Measurements from ENCODE around the gene KLHDC8B.

KLHDC8B gene

DNA sequence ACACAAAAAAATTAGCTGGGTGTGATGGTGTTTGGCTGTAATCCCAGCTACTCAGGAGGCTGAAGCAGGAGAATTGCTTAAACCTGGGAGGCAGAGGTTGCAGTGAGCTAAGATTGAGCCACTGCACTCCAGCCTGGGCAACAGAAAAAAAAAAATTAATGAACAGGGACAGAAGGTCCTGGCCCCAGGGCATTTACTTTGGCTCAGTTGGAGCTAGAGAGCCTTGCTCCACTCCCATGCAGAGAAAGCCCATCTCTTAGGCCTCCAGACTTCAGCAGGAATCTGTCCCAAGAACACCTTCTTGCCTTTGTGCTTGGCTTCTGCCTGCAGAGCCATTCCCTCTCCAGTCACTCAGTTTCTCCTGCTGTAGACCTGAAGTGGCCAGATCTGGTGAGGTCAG lies 8.7 kb downstream of the KLHDC8B start:
- POLR2A ChIA-PET, result no interaction called here
- CTCF ChIA-PET, result interaction anchor here (2.2 kb wide), 1 partner anchor 9 kb away, joined by 9 read pairs; the partner anchor contains the start of gene KLHDC8B
- no peak for DNase-seq

DNA sequence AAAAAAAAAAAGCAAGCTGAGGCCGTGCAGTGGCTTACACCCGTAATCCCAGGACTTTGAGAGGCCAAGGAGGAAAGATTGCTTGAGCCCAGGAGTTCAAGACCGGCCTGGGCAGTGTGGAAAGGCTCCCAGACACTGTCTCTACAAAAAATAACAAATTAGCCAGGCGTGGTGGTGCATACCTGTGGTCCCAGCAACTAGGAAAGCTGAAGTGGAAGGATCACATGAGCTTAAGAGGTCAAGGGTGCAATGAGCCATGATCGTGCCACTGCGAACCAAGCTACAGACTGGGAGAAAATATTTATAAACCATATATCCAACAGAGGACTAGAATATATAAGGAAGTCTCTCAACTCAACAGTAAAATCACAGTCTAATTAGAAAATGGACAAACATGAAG lies 10.0 kb downstream of the KLHDC8B start:
- ChIA-PET POLR2A (no interaction called here), CTCF (interaction anchor here (2.2 kb wide), 1 partner anchor 10 kb away, joined by 9 read pairs; the partner anchor contains the start of gene KLHDC8B)

More for the DNA sequence above, 8.7 kb downstream of the KLHDC8B start:
- Histone ChIP-seq H3K4me3 (ENCODE audit: control insufficient read depth in 1 of 7, extremely low read depth in 1 of 7, insufficient read depth in 4 of 7, low read depth in 2 of 7, low read length in 6 of 7) (no peak overlapping the region), H3K4me1 (ENCODE audit: control extremely low read depth in 1 of 4, control insufficient read depth in 4 of 4, insufficient read depth in 4 of 4, low read length in 3 of 4) (no peaks in the 10 kb centered on the region), H3K36me3 (ENCODE audit: control insufficient read depth in 4 of 4, insufficient read depth in 4 of 4, low read length in 3 of 4) (peaks cover 0 to 12% (median 0%) of the 10 kb centered on the region in 4 experiments), H3K27ac (ENCODE audit: insufficient read depth in 1 of 2, low read depth in 1 of 2, low read length in 2 of 2, poor library complexity in 1 of 2, severe bottlenecking in 2 of 2) (no peak overlapping the region), H3K27me3 (replicated peaks in 2 of 5; ENCODE audit: control insufficient read depth in 4 of 5, insufficient read depth in 5 of 5, low read length in 4 of 5) (no peaks in the 10 kb centered on the region), H3K9me3 (ENCODE audit: control extremely low read depth in 1 of 5, control insufficient read depth in 4 of 5, insufficient read depth in 2 of 5, low read depth in 1 of 5, low read length in 4 of 5) (no peaks in the 10 kb centered on the region)

DNA sequence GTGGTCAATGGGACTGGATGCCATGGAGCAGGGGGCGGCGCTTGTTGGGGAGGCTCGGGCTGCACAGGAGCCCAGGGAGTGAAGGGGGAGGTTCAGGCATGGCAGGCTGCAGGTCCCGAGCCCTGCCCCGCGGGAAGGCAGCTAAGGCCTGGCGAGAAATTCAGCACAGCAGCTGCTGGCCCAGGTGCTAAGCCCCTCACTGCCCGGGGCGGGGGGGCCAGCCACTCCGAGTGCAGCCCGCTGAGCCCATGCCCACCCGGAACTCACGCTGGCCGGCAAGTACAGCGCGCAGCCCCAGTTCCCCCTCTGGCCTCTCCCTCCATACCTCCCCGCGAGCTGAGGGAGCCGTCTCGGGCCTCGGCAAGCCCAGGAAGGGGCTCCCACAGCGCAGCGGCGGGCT lies 11.3 kb downstream of the KLHDC8B start:
- Histone ChIP-seq H3K36me3 (ENCODE audit: control insufficient read depth in 4 of 4, insufficient read depth in 4 of 4, low read length in 3 of 4) (no peaks in the 10 kb centered on the region), H3K27ac (ENCODE audit: insufficient read depth in 1 of 2, low read depth in 1 of 2, low read length in 2 of 2, poor library complexity in 1 of 2, severe bottlenecking in 2 of 2) (no peak overlapping the region), H3K4me1 (ENCODE audit: control extremely low read depth in 1 of 4, control insufficient read depth in 4 of 4, insufficient read depth in 4 of 4, low read length in 3 of 4) (peaks cover 3 to 12% (median 9%) of the 10 kb centered on the region in 4 experiments), H3K9me3 (ENCODE audit: control extremely low read depth in 1 of 5, control insufficient read depth in 4 of 5, insufficient read depth in 2 of 5, low read depth in 1 of 5, low read length in 4 of 5) (no peaks in the 10 kb centered on the region), H3K27me3 (replicated peaks in 2 of 5; ENCODE audit: control insufficient read depth in 4 of 5, insufficient read depth in 5 of 5, low read length in 4 of 5) (no peaks in the 10 kb centered on the region), H3K4me3 (ENCODE audit: control insufficient read depth in 1 of 7, extremely low read depth in 1 of 7, insufficient read depth in 4 of 7, low read depth in 2 of 7, low read length in 6 of 7) (no peak overlapping the region)
- CTCF ChIA-PET, result no interaction called here
- POLR2A ChIA-PET, result interaction anchor here (0.6 kb wide), 1 partner anchor 13 kb away, joined by 4 read pairs; no protein-coding TSS in a partner anchor
- DNase-seq, result no peak
- 91% methylated on average over 22 of the region's 24 CpGs for WGBS (ENCODE audit: insufficient coverage)

More for the DNA sequence above, 10.0 kb downstream of the KLHDC8B start:
- H3K9me3 ChIP-seq (ENCODE audit: control extremely low read depth in 1 of 5, control insufficient read depth in 4 of 5, insufficient read depth in 2 of 5, low read depth in 1 of 5, low read length in 4 of 5), result no peaks in the 10 kb centered on the region
- DNase-seq, result no peak
- peaks cover 0 to under 1% (median 0%) of the 10 kb centered on the region in 4 experiments for H3K36me3 ChIP-seq (ENCODE audit: control insufficient read depth in 4 of 4, insufficient read depth in 4 of 4, low read length in 3 of 4)
- no peaks in the 10 kb centered on the region for H3K27me3 ChIP-seq (replicated peaks in 2 of 5; ENCODE audit: control insufficient read depth in 4 of 5, insufficient read depth in 5 of 5, low read length in 4 of 5)
- H3K4me3 ChIP-seq (ENCODE audit: control insufficient read depth in 1 of 7, extremely low read depth in 1 of 7, insufficient read depth in 4 of 7, low read depth in 2 of 7, low read length in 6 of 7), result no peak overlapping the region
- H3K4me1 ChIP-seq (ENCODE audit: control extremely low read depth in 1 of 4, control insufficient read depth in 4 of 4, insufficient read depth in 4 of 4, low read length in 3 of 4), result no peaks in the 10 kb centered on the region
- 67% methylated on average over 3 of the region's 6 CpGs for WGBS (ENCODE audit: insufficient coverage)
- no peak overlapping the region for H3K27ac ChIP-seq (ENCODE audit: insufficient read depth in 1 of 2, low read depth in 1 of 2, low read length in 2 of 2, poor library complexity in 1 of 2, severe bottlenecking in 2 of 2)

- CTCF ChIA-PET, result no interaction called here
- Histone ChIP-seq H3K9me3 (ENCODE audit: control extremely low read depth in 1 of 5, control insufficient read depth in 4 of 5, insufficient read depth in 2 of 5, low read depth in 1 of 5, low read length in 4 of 5) (no peaks in the 10 kb centered on the region), H3K4me3 (ENCODE audit: control insufficient read depth in 1 of 7, extremely low read depth in 1 of 7, insufficient read depth in 4 of 7, low read depth in 2 of 7, low read length in 6 of 7) (no peak overlapping the region), H3K27ac (ENCODE audit: insufficient read depth in 1 of 2, low read depth in 1 of 2, low read length in 2 of 2, poor library complexity in 1 of 2, severe bottlenecking in 2 of 2) (no peak overlapping the region), H3K4me1 (ENCODE audit: control extremely low read depth in 1 of 4, control insufficient read depth in 4 of 4, insufficient read depth in 4 of 4, low read length in 3 of 4) (peaks cover 3 to 19% (median 13%) of the 10 kb centered on the region in 4 experiments), H3K36me3 (ENCODE audit: control insufficient read depth in 4 of 4, insufficient read depth in 4 of 4, low read length in 3 of 4) (no peaks in the 10 kb centered on the region), H3K27me3 (replicated peaks in 2 of 5; ENCODE audit: control insufficient read depth in 4 of 5, insufficient read depth in 5 of 5, low read length in 4 of 5) (no peaks in the 10 kb centered on the region)
- WGBS (ENCODE audit: insufficient coverage), result 100% methylated on average over 1 of the region's 1 CpG
- DNase-seq, result no peak
- POLR2A ChIA-PET, result no interaction called here
These were observed 12.5 kb downstream of the KLHDC8B start for GRCh38 chr3:49183873-49184272.

GRCh38 chr3:49191741-49192140 lies 20.3 kb downstream of the KLHDC8B start:
- Histone ChIP-seq H3K4me3 (ENCODE audit: control insufficient read depth in 1 of 7, extremely low read depth in 1 of 7, insufficient read depth in 4 of 7, low read depth in 2 of 7, low read length in 6 of 7) (no peak overlapping the region), H3K36me3 (ENCODE audit: control insufficient read depth in 4 of 4, insufficient read depth in 4 of 4, low read length in 3 of 4) (no peaks in the 10 kb centered on the region), H3K9me3 (ENCODE audit: control extremely low read depth in 1 of 5, control insufficient read depth in 4 of 5, insufficient read depth in 2 of 5, low read depth in 1 of 5, low read length in 4 of 5) (no peaks in the 10 kb centered on the region), H3K4me1 (ENCODE audit: control extremely low read depth in 1 of 4, control insufficient read depth in 4 of 4, insufficient read depth in 4 of 4, low read length in 3 of 4) (peaks cover 3 to 17% (median 11%) of the 10 kb centered on the region in 4 experiments), H3K27me3 (replicated peaks in 2 of 5; ENCODE audit: control insufficient read depth in 4 of 5, insufficient read depth in 5 of 5, low read length in 4 of 5) (peaks cover 0 to 2% (median 0%) of the 10 kb centered on the region in 5 experiments), H3K27ac (ENCODE audit: insufficient read depth in 1 of 2, low read depth in 1 of 2, low read length in 2 of 2, poor library complexity in 1 of 2, severe bottlenecking in 2 of 2) (no peak overlapping the region)
- WGBS (ENCODE audit: insufficient coverage), result no CpG with 5 or more reads among the region's 1 CpG
- no peak for DNase-seq
- CTCF ChIA-PET, result interaction anchor here (1.5 kb wide), 1 partner anchor 10 kb away, joined by 3 read pairs; no protein-coding TSS in a partner anchor
- POLR2A ChIA-PET, result no interaction called here

DNA sequence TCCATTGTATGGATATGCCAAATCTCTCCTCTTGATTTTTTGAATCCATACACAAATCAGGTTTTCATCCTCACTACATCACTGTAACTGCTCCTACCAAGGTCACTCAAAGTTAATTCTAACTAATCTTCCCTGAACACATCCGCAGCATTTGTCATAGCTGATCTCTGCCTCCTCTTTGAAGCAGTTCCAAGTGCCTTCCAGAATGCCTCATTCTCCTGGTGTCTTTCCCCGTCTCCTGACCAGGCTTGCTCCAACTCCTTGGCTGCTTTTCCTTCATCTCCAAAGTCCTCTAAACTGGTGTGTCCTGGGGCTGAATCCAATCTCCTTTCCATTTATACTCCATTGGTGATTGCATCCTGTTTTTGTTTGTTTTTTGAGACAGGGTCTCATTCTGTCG lies 26.8 kb downstream of the KLHDC8B start:
- no peak overlapping the region for H3K4me3 ChIP-seq (ENCODE audit: control insufficient read depth in 1 of 7, extremely low read depth in 1 of 7, insufficient read depth in 4 of 7, low read depth in 2 of 7, low read length in 6 of 7)
- POLR2A ChIA-PET, result no interaction called here

DNA sequence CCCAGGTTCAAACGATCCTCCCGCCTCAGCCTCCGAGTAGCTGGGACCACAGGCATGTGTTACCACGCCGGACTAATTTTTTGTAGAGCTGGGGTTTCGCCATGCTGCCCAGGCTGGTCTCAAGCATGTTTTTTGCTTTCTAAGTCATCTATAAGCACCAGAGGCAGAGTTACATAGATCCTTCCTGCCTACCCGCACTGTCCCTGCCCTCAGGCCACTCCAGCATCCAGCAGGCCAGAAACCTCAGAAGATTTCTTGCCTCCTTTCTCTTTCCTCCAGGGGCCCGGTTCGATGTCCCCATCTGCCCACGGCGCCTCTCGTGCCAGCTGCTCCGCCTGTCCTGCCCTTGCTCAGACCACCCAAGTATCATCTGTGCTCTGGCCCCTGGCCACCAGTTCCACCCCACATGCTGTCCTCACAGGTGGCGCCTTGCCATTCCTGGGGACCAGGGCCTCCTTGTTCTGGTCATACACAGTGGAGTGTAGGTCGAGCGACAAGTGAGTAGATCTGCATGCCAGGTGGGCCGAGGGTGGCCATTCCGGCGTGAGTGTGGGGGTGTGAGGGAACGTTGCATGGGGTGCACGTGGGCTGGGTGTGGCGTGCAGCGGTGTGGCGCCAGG lies 27.3 kb downstream of the KLHDC8B start:
- POLR2A ChIA-PET, result no interaction called here
- no peaks in the 10 kb centered on the region for H3K36me3 ChIP-seq (ENCODE audit: control insufficient read depth in 4 of 4, insufficient read depth in 4 of 4, low read length in 3 of 4)
- no peak overlapping the region for H3K27ac ChIP-seq (ENCODE audit: insufficient read depth in 1 of 2, low read depth in 1 of 2, low read length in 2 of 2, poor library complexity in 1 of 2, severe bottlenecking in 2 of 2)
- no peak overlapping the region for H3K4me3 ChIP-seq (ENCODE audit: control insufficient read depth in 1 of 7, extremely low read depth in 1 of 7, insufficient read depth in 4 of 7, low read depth in 2 of 7, low read length in 6 of 7)
- peaks cover 0 to 6% (median 0%) of the 10 kb centered on the region in 5 experiments for H3K9me3 ChIP-seq (ENCODE audit: control extremely low read depth in 1 of 5, control insufficient read depth in 4 of 5, insufficient read depth in 2 of 5, low read depth in 1 of 5, low read length in 4 of 5)
- peaks cover 0 to 3% (median 0%) of the 10 kb centered on the region in 4 experiments for H3K4me1 ChIP-seq (ENCODE audit: control extremely low read depth in 1 of 4, control insufficient read depth in 4 of 4, insufficient read depth in 4 of 4, low read length in 3 of 4)
- WGBS (ENCODE audit: insufficient coverage), result 87% methylated on average over 14 of the region's 24 CpGs
- DNase-seq, result no peak
- peaks cover 0 to 15% (median 4%) of the 10 kb centered on the region in 5 experiments for H3K27me3 ChIP-seq (replicated peaks in 2 of 5; ENCODE audit: control insufficient read depth in 4 of 5, insufficient read depth in 5 of 5, low read length in 4 of 5)
- CTCF ChIA-PET, result no interaction called here

More for the DNA sequence above, 26.8 kb downstream of the KLHDC8B start:
- Histone ChIP-seq H3K27me3 (replicated peaks in 2 of 5; ENCODE audit: control insufficient read depth in 4 of 5, insufficient read depth in 5 of 5, low read length in 4 of 5) (peaks cover 0 to 15% (median 4%) of the 10 kb centered on the region in 5 experiments), H3K36me3 (ENCODE audit: control insufficient read depth in 4 of 4, insufficient read depth in 4 of 4, low read length in 3 of 4) (no peaks in the 10 kb centered on the region), H3K4me1 (ENCODE audit: control extremely low read depth in 1 of 4, control insufficient read depth in 4 of 4, insufficient read depth in 4 of 4, low read length in 3 of 4) (peaks cover 0 to 3% (median 0%) of the 10 kb centered on the region in 4 experiments), H3K27ac (ENCODE audit: insufficient read depth in 1 of 2, low read depth in 1 of 2, low read length in 2 of 2, poor library complexity in 1 of 2, severe bottlenecking in 2 of 2) (no peak overlapping the region), H3K9me3 (ENCODE audit: control extremely low read depth in 1 of 5, control insufficient read depth in 4 of 5, insufficient read depth in 2 of 5, low read depth in 1 of 5, low read length in 4 of 5) (peaks cover 0 to 6% (median 0%) of the 10 kb centered on the region in 5 experiments)
- DNase-seq, result no peak
- 100% methylated on average over 2 of the region's 3 CpGs for WGBS (ENCODE audit: insufficient coverage)
- CTCF ChIA-PET, result no interaction called here
